H9 (cell line): Measurements from ENCODE around the gene XAF1. TPM values are rescaled to one million over a fixed set of nuclear protein-coding genes. Genes with fewer than 3 reads are reported as not detected.

Source experiments
- DNase-seq: peaks from one replicate; pipeline ENCODE4 v3.0.0-alpha.2; 2017
- H2AFZ ChIP-seq: one replicate; pipeline ENCODE4 v1.6.1; 2013; ENCODE audit warnings: mild to moderate bottlenecking, low read length, control low read depth, moderate library complexity
- H2AK5ac ChIP-seq: 2 replicates; pipeline ENCODE4 v1.6.1; 2013; ENCODE audit warnings: low read length, control low read depth, mixed read lengths; ENCODE audit not compliant: insufficient read length
- H2BK120ac ChIP-seq: one replicate; pipeline ENCODE4 v1.6.1; 2013; ENCODE audit warnings: low read depth, mild to moderate bottlenecking, low read length, control low read depth, inconsistent platforms; ENCODE audit not compliant: poor library complexity, severe bottlenecking
- H2BK12ac ChIP-seq: 2 replicates; pipeline ENCODE4 v1.6.1; 2013; ENCODE audit warnings: low read length, control low read depth, mixed read lengths, low read depth; ENCODE audit not compliant: insufficient read length
- H2BK15ac ChIP-seq: 2 replicates; pipeline ENCODE4 v1.6.1; 2013; ENCODE audit warnings: low read depth, low read length, control low read depth
- H2BK20ac ChIP-seq: one replicate; pipeline ENCODE4 v1.6.1; 2013; ENCODE audit warnings: low read depth, mild to moderate bottlenecking, low read length, control low read depth, inconsistent platforms; ENCODE audit not compliant: poor library complexity, severe bottlenecking
- H2BK5ac ChIP-seq: 2 replicates; pipeline ENCODE4 v1.6.1; 2013; ENCODE audit warnings: low read length, control low read depth, mixed read lengths; ENCODE audit not compliant: insufficient read length
- H3K14ac ChIP-seq: 2 replicates; pipeline ENCODE4 v1.6.1; 2013; ENCODE audit warnings: low read length, control low read depth; ENCODE audit not compliant: insufficient read depth
- H3K18ac ChIP-seq: 2 replicates; pipeline ENCODE4 v1.6.1; 2013; ENCODE audit warnings: low read depth, mild to moderate bottlenecking, mixed read lengths, low read length, control low read depth; ENCODE audit not compliant: insufficient read length
- H3K23ac ChIP-seq: 2 replicates; pipeline ENCODE4 v1.6.1; 2013; ENCODE audit warnings: low read length, control low read depth, mixed read lengths, low read depth; ENCODE audit not compliant: insufficient read length
- H3K23me2 ChIP-seq: 2 replicates; pipeline ENCODE4 v1.6.1; 2013; ENCODE audit warnings: low read depth, mild to moderate bottlenecking, mixed read lengths, low read length, control low read depth; ENCODE audit not compliant: insufficient read length, poor library complexity, severe bottlenecking
- H3K27ac ChIP-seq: 2 replicates; pipeline ENCODE4 v1.5.1; 2013; ENCODE audit warnings: low read length, control low read depth, mixed read lengths, low read depth; ENCODE audit not compliant: insufficient read length
- H3K27me3 ChIP-seq: 2 replicates; pipeline ENCODE4 v1.6.1; 2013; ENCODE audit warnings: low read length, control low read depth, inconsistent platforms; ENCODE audit not compliant: insufficient read depth
- H3K4ac ChIP-seq: 2 replicates; pipeline ENCODE4 v1.6.1; 2013; ENCODE audit warnings: low read depth, mild to moderate bottlenecking, control low read depth, inconsistent platforms, low read length, moderate library complexity
- H3K4me1 ChIP-seq: 2 replicates; pipeline ENCODE4 v1.6.1; 2013; ENCODE audit warnings: low read length, control low read depth, inconsistent platforms; ENCODE audit not compliant: insufficient read depth
- H3K4me2 ChIP-seq: 2 replicates; pipeline ENCODE4 v1.6.1; 2013; ENCODE audit warnings: low read length, control low read depth, mixed read lengths; ENCODE audit not compliant: insufficient read length, insufficient read depth
- H3K56ac ChIP-seq: 2 replicates; pipeline ENCODE4 v1.6.1; 2013; ENCODE audit warnings: low read depth, mild to moderate bottlenecking, mixed read lengths, low read length, control low read depth; ENCODE audit not compliant: insufficient read length
- H3K79me1 ChIP-seq: 2 replicates; pipeline ENCODE4 v1.6.1; 2013; ENCODE audit warnings: low read depth, mild to moderate bottlenecking, moderate library complexity, low read length, control low read depth, inconsistent platforms; ENCODE audit not compliant: insufficient read depth, poor library complexity, severe bottlenecking
- H3K79me2 ChIP-seq: 2 replicates; pipeline ENCODE4 v1.6.1; 2013; ENCODE audit warnings: low read length, control low read depth, inconsistent platforms; ENCODE audit not compliant: insufficient read depth
- H3K9ac ChIP-seq: 2 replicates; pipeline ENCODE4 v1.6.1; 2013; ENCODE audit warnings: low read length, control low read depth, mixed read lengths; ENCODE audit not compliant: insufficient read length; ENCODE audit errors: extremely low read depth
- H3K9me3 ChIP-seq: one replicate; pipeline ENCODE4 v1.6.1; 2013; ENCODE audit warnings: low read depth, low read length, inconsistent platforms; ENCODE audit not compliant: control insufficient read depth
- H3T11ph ChIP-seq: one replicate; pipeline ENCODE4 v1.6.1; 2013; ENCODE audit warnings: mild to moderate bottlenecking, low read length, control low read depth, inconsistent platforms
- H4K20me1 ChIP-seq: one replicate; pipeline ENCODE4 v1.6.1; 2013; ENCODE audit not compliant: control insufficient read depth, insufficient read length, insufficient read depth
- H4K5ac ChIP-seq: 2 replicates; pipeline ENCODE4 v1.6.1; 2013; ENCODE audit warnings: low read depth, mild to moderate bottlenecking, mixed read lengths, low read length, control low read depth; ENCODE audit not compliant: insufficient read length
- H4K8ac ChIP-seq: replicated peaks from 2 replicates; pipeline ENCODE4 v1.6.1; 2013; ENCODE audit warnings: low read length, control low read depth, mixed read lengths, low read depth; ENCODE audit not compliant: insufficient read length
- H4K91ac ChIP-seq: 2 replicates; pipeline ENCODE4 v1.6.1; 2013; ENCODE audit warnings: low read depth, mild to moderate bottlenecking, moderate library complexity, mixed read lengths, low read length, control low read depth; ENCODE audit not compliant: insufficient read length
- H3K27ac Mint-ChIP-seq, 3 experiments: 2 replicates in 2 of 3; 3 replicates in 1 of 3; pipeline ENCODE4 v1.8.0; 2020 to 2021; ENCODE audit warnings: mixed read lengths in 3 of 3, mild to moderate bottlenecking in 1 of 3, moderate library complexity in 1 of 3
- H3K27me3 Mint-ChIP-seq: 2 replicates; pipeline ENCODE4 v1.8.0; 2021; ENCODE audit warnings: low read depth, mild to moderate bottlenecking, moderate library complexity, mixed read lengths
- H3K36me3 Mint-ChIP-seq, 3 experiments: 2 replicates in 2 of 3; 3 replicates in 1 of 3; pipeline ENCODE4 v1.8.0; 2020 to 2021; ENCODE audit warnings: low read depth in 3 of 3, mixed read lengths in 3 of 3; ENCODE audit not compliant: insufficient read depth in 1 of 3
- H3K4me1 Mint-ChIP-seq, 2 experiments: 2 replicates each; pipeline ENCODE4 v1.8.0; 2020; ENCODE audit warnings: mixed read lengths in 2 of 2
- H3K4me3 Mint-ChIP-seq, 2 experiments: 2 replicates in 1 of 2; 3 replicates in 1 of 2; pipeline ENCODE4 v1.8.0; 2020 to 2021; ENCODE audit warnings: mild to moderate bottlenecking in 2 of 2, mixed read lengths in 2 of 2, moderate library complexity in 1 of 2
- H3K9me3 Mint-ChIP-seq, 2 experiments: 2 replicates in 1 of 2; 3 replicates in 1 of 2; pipeline ENCODE4 v1.8.0; 2020; ENCODE audit warnings: mild to moderate bottlenecking in 2 of 2, mixed read lengths in 2 of 2, moderate library complexity in 1 of 2
- WGBS: extraction: QIAGEN DNeasy Blood & Tissue Kit; methylation state at CpG from one replicate; pipeline ENCODE4 v1.1.7; 2013; ENCODE audit warnings: missing lambda C conversion rate, low lambda C conversion rate, mixed read lengths; ENCODE audit not compliant: insufficient read length; ENCODE audit errors: extremely low coverage; 5-methylcytosine and 5-hydroxymethylcytosine counted together
- total RNA-seq: library from RNA; stranded (reverse); gene quantifications from 2 replicates; pipeline ENCODE4 v1.2.1, GENCODE V29; 2021
- TF ChIP-seq, protein P1 (sequence below): fragments of 200-600 bp; sonication (generic); conservative IDR thresholded peaks from 3 replicates; pipeline ENCODE4 v1.8.0; 2021; ENCODE audit warnings: antibody characterized with exemption, mild to moderate bottlenecking

Gene XAF1
- total RNA-seq, 1 experiment from 2014 or later: not detected

DNA sequence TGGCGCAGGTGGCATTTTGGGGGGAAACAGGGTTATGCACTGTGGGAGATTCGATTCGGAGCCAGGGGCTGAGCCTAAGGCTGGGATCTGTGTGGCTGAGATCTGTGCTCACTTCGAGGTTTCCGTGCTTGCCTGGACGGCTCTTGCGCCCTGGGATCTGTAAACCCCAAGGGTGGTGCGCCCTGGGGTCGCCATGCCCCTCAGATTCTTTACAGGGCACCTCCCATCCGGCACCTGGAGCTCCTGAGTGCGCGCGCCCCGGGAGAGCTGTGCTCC, 43.1 kb upstream of the XAF1 start:
- H3K4me3 Mint-ChIP-seq: peak overlapping the region; percentile 79 to 92
- peaks cover 12% of the 10 kb centered on the region for H3K23me2 ChIP-seq
- H3K9ac ChIP-seq: no peak overlapping the region
- no peak overlapping the region for H2BK15ac ChIP-seq
- no peak overlapping the region for H3K4ac ChIP-seq
- no peak overlapping the region for H3K27ac ChIP-seq
- no peaks in the 10 kb centered on the region for H3K79me1 ChIP-seq
- H4K20me1 ChIP-seq: no peaks in the 10 kb centered on the region
- H3K18ac ChIP-seq: no peak overlapping the region
- H4K91ac ChIP-seq: no peak overlapping the region
- TF ChIP-seq, protein P1, sequence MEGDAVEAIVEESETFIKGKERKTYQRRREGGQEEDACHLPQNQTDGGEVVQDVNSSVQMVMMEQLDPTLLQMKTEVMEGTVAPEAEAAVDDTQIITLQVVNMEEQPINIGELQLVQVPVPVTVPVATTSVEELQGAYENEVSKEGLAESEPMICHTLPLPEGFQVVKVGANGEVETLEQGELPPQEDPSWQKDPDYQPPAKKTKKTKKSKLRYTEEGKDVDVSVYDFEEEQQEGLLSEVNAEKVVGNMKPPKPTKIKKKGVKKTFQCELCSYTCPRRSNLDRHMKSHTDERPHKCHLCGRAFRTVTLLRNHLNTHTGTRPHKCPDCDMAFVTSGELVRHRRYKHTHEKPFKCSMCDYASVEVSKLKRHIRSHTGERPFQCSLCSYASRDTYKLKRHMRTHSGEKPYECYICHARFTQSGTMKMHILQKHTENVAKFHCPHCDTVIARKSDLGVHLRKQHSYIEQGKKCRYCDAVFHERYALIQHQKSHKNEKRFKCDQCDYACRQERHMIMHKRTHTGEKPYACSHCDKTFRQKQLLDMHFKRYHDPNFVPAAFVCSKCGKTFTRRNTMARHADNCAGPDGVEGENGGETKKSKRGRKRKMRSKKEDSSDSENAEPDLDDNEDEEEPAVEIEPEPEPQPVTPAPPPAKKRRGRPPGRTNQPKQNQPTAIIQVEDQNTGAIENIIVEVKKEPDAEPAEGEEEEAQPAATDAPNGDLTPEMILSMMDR: no peak
- no peak overlapping the region for H3T11ph ChIP-seq
- H4K5ac ChIP-seq: no peak overlapping the region
- H3K4me1 Mint-ChIP-seq: peaks cover 16 to 19% of the 10 kb centered on the region in 2 experiments
- no peak overlapping the region for H2BK12ac ChIP-seq
- no peak overlapping the region for H2AK5ac ChIP-seq
- H3K79me2 ChIP-seq: no peaks in the 10 kb centered on the region
- H2BK5ac ChIP-seq: no peak overlapping the region
- H3K27ac Mint-ChIP-seq: no peak overlapping the region
- H3K56ac ChIP-seq: no peak overlapping the region
- H3K9me3 Mint-ChIP-seq: peaks cover 14 to 28% of the 10 kb centered on the region in 2 experiments
- H4K8ac ChIP-seq: no peak overlapping the region
- H3K23ac ChIP-seq: no peak overlapping the region
- no peak overlapping the region for H2BK120ac ChIP-seq
- no peak overlapping the region for H2AFZ ChIP-seq
- H2BK20ac ChIP-seq: no peak overlapping the region
- peak overlapping the region; percentile 81 for H3K4me2 ChIP-seq
- H3K14ac ChIP-seq: no peak overlapping the region
- 0 out of 2 replicates have a peak, but pooled peaks cover 2% of the 10 kb centered on the region for H3K4me1 ChIP-seq
- peaks cover 59% of the 10 kb centered on the region for H3K27me3 Mint-ChIP-seq
- no CpG with 5 or more reads among the region's 14 CpGs for WGBS
- no peaks in the 10 kb centered on the region for H3K9me3 ChIP-seq
- DNase-seq: no peak
- peaks cover 9% of the 10 kb centered on the region; the same call in 1 of the 2 replicates for H3K27me3 ChIP-seq
- peaks cover 0 to 5% (median 1%) of the 10 kb centered on the region in 3 experiments; a peak in 4 of 7 replicates for H3K36me3 Mint-ChIP-seq
